ENCODE data around the gene LONRF2. TPM values are rescaled to one million over a fixed set of nuclear protein-coding genes. Genes with fewer than 3 reads are reported as not detected.

LONRF2 gene
- total RNA-seq, 1 experiment from 2014 or later: 0.33 TPM

DNA sequence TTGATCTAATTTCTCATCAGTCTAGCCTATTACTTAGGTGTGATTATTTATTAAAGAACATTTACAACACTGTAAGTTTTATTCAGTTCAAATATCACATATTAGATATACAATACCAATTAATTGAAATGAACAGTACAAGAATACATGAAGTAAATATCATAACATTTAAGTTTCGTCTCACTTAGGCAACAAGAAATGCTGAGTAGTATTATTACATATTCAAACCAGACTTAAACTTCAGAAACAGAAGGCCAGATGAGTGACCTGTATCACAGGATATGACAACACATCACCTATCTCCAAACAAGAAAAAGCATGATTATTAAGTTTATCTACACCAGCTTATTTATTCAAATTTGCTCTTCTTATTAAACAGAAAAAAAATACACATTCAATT, 48.9 kb downstream of the LONRF2 start:
- DNase-seq (ENCODE audit: low spot score) (no peak), ATAC-seq (no peak)
- TF ChIP-seq RORB (CRISPR knock-in tag; IDR thresholded peaks at IDR 0.05) (no peak), SOX15 (CRISPR knock-in tag; IDR thresholded peaks at IDR 0.05) (no peak), TP53 (CRISPR knock-in tag; IDR thresholded peaks at IDR 0.05) (no peak), NR1H2 (CRISPR knock-in tag; IDR thresholded peaks at IDR 0.05) (no peak), SP1 (CRISPR knock-in tag; conservative IDR thresholded peaks at IDR 0.05) (no peak)
- TF ChIP-seq, protein P1, sequence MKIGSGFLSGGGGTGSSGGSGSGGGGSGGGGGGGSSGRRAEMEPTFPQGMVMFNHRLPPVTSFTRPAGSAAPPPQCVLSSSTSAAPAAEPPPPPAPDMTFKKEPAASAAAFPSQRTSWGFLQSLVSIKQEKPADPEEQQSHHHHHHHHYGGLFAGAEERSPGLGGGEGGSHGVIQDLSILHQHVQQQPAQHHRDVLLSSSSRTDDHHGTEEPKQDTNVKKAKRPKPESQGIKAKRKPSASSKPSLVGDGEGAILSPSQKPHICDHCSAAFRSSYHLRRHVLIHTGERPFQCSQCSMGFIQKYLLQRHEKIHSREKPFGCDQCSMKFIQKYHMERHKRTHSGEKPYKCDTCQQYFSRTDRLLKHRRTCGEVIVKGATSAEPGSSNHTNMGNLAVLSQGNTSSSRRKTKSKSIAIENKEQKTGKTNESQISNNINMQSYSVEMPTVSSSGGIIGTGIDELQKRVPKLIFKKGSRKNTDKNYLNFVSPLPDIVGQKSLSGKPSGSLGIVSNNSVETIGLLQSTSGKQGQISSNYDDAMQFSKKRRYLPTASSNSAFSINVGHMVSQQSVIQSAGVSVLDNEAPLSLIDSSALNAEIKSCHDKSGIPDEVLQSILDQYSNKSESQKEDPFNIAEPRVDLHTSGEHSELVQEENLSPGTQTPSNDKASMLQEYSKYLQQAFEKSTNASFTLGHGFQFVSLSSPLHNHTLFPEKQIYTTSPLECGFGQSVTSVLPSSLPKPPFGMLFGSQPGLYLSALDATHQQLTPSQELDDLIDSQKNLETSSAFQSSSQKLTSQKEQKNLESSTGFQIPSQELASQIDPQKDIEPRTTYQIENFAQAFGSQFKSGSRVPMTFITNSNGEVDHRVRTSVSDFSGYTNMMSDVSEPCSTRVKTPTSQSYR (CRISPR knock-in tag; IDR thresholded peaks at IDR 0.05): no peak
- TF ChIP-seq, protein P2, sequence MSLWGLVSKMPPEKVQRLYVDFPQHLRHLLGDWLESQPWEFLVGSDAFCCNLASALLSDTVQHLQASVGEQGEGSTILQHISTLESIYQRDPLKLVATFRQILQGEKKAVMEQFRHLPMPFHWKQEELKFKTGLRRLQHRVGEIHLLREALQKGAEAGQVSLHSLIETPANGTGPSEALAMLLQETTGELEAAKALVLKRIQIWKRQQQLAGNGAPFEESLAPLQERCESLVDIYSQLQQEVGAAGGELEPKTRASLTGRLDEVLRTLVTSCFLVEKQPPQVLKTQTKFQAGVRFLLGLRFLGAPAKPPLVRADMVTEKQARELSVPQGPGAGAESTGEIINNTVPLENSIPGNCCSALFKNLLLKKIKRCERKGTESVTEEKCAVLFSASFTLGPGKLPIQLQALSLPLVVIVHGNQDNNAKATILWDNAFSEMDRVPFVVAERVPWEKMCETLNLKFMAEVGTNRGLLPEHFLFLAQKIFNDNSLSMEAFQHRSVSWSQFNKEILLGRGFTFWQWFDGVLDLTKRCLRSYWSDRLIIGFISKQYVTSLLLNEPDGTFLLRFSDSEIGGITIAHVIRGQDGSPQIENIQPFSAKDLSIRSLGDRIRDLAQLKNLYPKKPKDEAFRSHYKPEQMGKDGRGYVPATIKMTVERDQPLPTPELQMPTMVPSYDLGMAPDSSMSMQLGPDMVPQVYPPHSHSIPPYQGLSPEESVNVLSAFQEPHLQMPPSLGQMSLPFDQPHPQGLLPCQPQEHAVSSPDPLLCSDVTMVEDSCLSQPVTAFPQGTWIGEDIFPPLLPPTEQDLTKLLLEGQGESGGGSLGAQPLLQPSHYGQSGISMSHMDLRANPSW (CRISPR knock-in tag; conservative IDR thresholded peaks at IDR 0.05; ENCODE audit: low read depth): no peak
- TF ChIP-seq, protein P3, sequence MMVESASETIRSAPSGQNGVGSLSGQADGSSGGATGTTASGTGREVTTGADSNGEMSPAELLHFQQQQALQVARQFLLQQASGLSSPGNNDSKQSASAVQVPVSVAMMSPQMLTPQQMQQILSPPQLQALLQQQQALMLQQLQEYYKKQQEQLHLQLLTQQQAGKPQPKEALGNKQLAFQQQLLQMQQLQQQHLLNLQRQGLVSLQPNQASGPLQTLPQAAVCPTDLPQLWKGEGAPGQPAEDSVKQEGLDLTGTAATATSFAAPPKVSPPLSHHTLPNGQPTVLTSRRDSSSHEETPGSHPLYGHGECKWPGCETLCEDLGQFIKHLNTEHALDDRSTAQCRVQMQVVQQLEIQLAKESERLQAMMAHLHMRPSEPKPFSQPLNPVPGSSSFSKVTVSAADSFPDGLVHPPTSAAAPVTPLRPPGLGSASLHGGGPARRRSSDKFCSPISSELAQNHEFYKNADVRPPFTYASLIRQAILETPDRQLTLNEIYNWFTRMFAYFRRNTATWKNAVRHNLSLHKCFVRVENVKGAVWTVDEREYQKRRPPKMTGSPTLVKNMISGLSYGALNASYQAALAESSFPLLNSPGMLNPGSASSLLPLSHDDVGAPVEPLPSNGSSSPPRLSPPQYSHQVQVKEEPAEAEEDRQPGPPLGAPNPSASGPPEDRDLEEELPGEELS (CRISPR knock-in tag; IDR thresholded peaks at IDR 0.05): no peak
- TF ChIP-seq, protein P4, sequence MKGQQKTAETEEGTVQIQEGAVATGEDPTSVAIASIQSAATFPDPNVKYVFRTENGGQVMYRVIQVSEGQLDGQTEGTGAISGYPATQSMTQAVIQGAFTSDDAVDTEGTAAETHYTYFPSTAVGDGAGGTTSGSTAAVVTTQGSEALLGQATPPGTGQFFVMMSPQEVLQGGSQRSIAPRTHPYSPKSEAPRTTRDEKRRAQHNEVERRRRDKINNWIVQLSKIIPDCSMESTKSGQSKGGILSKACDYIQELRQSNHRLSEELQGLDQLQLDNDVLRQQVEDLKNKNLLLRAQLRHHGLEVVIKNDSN (CRISPR knock-in tag; IDR thresholded peaks at IDR 0.05): no peak
- TF ChIP-seq, protein P5, sequence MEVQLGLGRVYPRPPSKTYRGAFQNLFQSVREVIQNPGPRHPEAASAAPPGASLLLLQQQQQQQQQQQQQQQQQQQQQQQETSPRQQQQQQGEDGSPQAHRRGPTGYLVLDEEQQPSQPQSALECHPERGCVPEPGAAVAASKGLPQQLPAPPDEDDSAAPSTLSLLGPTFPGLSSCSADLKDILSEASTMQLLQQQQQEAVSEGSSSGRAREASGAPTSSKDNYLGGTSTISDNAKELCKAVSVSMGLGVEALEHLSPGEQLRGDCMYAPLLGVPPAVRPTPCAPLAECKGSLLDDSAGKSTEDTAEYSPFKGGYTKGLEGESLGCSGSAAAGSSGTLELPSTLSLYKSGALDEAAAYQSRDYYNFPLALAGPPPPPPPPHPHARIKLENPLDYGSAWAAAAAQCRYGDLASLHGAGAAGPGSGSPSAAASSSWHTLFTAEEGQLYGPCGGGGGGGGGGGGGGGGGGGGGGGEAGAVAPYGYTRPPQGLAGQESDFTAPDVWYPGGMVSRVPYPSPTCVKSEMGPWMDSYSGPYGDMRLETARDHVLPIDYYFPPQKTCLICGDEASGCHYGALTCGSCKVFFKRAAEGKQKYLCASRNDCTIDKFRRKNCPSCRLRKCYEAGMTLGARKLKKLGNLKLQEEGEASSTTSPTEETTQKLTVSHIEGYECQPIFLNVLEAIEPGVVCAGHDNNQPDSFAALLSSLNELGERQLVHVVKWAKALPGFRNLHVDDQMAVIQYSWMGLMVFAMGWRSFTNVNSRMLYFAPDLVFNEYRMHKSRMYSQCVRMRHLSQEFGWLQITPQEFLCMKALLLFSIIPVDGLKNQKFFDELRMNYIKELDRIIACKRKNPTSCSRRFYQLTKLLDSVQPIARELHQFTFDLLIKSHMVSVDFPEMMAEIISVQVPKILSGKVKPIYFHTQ (CRISPR knock-in tag; IDR thresholded peaks at IDR 0.05): no peak
- no peaks in the 10 kb centered on the region for H3K27me3 Mint-ChIP-seq (ENCODE audit: low read depth)
- H3K9me3 Mint-ChIP-seq: peaks cover 11% of the 10 kb centered on the region
- POLR2A ChIA-PET: no interaction called here
- 0 out of 2 replicates have a peak, but pooled peaks cover 4% of the 10 kb centered on the region for H3K36me3 Mint-ChIP-seq
- peaks cover 5% of the 10 kb centered on the region; the same call in 1 of the 2 replicates for H3K4me1 Mint-ChIP-seq
- H3K4me3 Mint-ChIP-seq: no peak overlapping the region
- CTCF ChIA-PET: interaction anchor here (2.8 to 8.1 kb wide), 2 partner anchors 12 to 108 kb away, joined by 14 to 67 read pairs; no protein-coding TSS in a partner anchor
- H3K27ac Mint-ChIP-seq: no peak overlapping the region

DNA sequence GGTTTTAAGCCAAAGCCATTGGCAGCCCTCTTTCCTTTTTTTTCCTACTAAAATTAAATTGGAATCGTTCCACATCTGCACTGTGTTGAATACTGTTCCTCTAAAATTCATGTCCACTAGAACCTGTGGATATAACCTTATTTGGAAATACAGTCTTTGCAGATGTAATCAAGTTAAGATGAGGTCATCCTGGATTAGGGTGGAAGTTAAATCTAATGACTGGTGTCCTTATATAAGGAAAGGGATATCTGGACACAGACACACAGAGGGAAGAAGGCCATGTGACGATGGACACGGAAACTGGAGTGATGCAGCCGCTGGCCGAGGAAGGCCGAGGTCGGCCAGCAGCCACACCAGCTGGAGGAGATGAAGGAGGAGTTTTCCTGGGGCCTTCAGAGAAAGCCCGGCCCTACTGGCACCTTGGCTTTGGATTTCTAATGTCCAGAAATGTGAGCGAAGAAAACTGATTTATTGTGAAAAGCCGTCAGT, 49.4 kb downstream of the LONRF2 start:
- TF ChIP-seq, protein P6, sequence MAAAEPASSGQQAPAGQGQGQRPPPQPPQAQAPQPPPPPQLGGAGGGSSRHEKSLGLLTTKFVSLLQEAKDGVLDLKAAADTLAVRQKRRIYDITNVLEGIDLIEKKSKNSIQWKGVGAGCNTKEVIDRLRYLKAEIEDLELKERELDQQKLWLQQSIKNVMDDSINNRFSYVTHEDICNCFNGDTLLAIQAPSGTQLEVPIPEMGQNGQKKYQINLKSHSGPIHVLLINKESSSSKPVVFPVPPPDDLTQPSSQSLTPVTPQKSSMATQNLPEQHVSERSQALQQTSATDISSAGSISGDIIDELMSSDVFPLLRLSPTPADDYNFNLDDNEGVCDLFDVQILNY (CRISPR knock-in tag; IDR thresholded peaks at IDR 0.05): no peak
- TF ChIP-seq TEAD1 (CRISPR knock-in tag; IDR thresholded peaks at IDR 0.05) (no peak), TCF7 (CRISPR knock-in tag; IDR thresholded peaks at IDR 0.05; ENCODE audit: low read depth) (no peak), ZNF416 (CRISPR knock-in tag; IDR thresholded peaks at IDR 0.05) (no peak), ZNF317 (CRISPR knock-in tag; IDR thresholded peaks at IDR 0.05; ENCODE audit: borderline replicate concordance, low read depth) (no peak), ZNF423 (CRISPR knock-in tag; IDR thresholded peaks at IDR 0.05) (no peak), OVOL2 (CRISPR knock-in tag; IDR thresholded peaks at IDR 0.05; ENCODE audit: borderline replicate concordance) (no peak)
- TF ChIP-seq, protein P7, sequence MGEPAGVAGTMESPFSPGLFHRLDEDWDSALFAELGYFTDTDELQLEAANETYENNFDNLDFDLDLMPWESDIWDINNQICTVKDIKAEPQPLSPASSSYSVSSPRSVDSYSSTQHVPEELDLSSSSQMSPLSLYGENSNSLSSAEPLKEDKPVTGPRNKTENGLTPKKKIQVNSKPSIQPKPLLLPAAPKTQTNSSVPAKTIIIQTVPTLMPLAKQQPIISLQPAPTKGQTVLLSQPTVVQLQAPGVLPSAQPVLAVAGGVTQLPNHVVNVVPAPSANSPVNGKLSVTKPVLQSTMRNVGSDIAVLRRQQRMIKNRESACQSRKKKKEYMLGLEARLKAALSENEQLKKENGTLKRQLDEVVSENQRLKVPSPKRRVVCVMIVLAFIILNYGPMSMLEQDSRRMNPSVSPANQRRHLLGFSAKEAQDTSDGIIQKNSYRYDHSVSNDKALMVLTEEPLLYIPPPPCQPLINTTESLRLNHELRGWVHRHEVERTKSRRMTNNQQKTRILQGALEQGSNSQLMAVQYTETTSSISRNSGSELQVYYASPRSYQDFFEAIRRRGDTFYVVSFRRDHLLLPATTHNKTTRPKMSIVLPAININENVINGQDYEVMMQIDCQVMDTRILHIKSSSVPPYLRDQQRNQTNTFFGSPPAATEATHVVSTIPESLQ (CRISPR knock-in tag; IDR thresholded peaks at IDR 0.05): no peak
- Mint-ChIP-seq H3K27me3 (ENCODE audit: low read depth) (no peaks in the 10 kb centered on the region), H3K4me1 (peaks cover 5% of the 10 kb centered on the region; the same call in 1 of the 2 replicates), H3K9me3 (peaks cover 11% of the 10 kb centered on the region), H3K36me3 (0 out of 2 replicates have a peak, but pooled peaks cover 4% of the 10 kb centered on the region), H3K27ac (no peak overlapping the region), H3K4me3 (no peak overlapping the region)
- DNase-seq (ENCODE audit: low spot score) (no peak), ATAC-seq (no peak)
- CTCF ChIA-PET: interaction anchor here (8.1 kb wide), 1 partner anchor 11 kb away, joined by 67 read pairs; no protein-coding TSS in a partner anchor
- POLR2A ChIA-PET: no interaction called here

All from WTC11 (cell line).